Adrenal gland (tissue), 12 donors: ENCODE results near the gene CEACAM21. TPM values are rescaled to one million over a fixed set of nuclear protein-coding genes. Genes with fewer than 3 reads are reported as not detected.

ENCODE experiments used
- DNase-seq, 7 donors: peaks; one replicate each; pipeline ENCODE4 v3.0.0-alpha.2; 2019 to 2020
- H3K27ac ChIP-seq, 5 donors: fragments of 200-600 bp; sonication (generic) in 4 of 5; 1 replicate in 3 of 5; 2 replicates in 2 of 5; pipeline versions ENCODE4 v1.5.1 to v1.8.0; 2016 to 2020; ENCODE audit warnings: mild to moderate bottlenecking in 1 of 5
- H3K27me3 ChIP-seq: fragments of 200-600 bp; 2 replicates; pipeline ENCODE4 v1.8.0; 2021
- H3K36me3 ChIP-seq, 2 donors: fragments of 200-600 bp; replicated peaks in 1 of 2; 1 replicate in 1 of 2; 2 replicates in 1 of 2; pipeline versions ENCODE4 v1.5.1 to v1.8.0; 2018 to 2022
- H3K4me1 ChIP-seq, 2 donors: fragments of 200-600 bp; replicated peaks in 1 of 2; 1 replicate in 1 of 2; 2 replicates in 1 of 2; pipeline versions ENCODE4 v1.5.1 to v1.8.0; 2018 to 2021
- H3K4me3 ChIP-seq, 4 donors: fragments of 200-600 bp; sonication (generic) in 3 of 4; one replicate each; pipeline ENCODE4 v1.5.1; 2016 to 2018
- H3K9me3 ChIP-seq, 3 donors: fragments of 200-600 bp; sonication (generic) in 1 of 3; replicated peaks in 1 of 3; 1 replicate in 2 of 3; 2 replicates in 1 of 3; pipeline versions ENCODE4 v1.5.1 to v1.8.0; 2016 to 2021
- CTCF ChIP-seq, 6 experiments: fragments of 450-650 bp in 4 of 6; fragments of 200-600 bp in 2 of 6; sonication (generic) in 1 of 6; IDR thresholded peaks; 1 replicate in 5 of 6; 2 replicates in 1 of 6; pipeline versions ENCODE4 v1.5.1 to v1.8.0; 2016 to 2021; ENCODE audit warnings: antibody characterized with exemption in 6 of 6, mild to moderate bottlenecking in 2 of 6, moderate library complexity in 1 of 6
- POLR2A ChIP-seq, 2 donors: fragments of 450-650 bp; IDR thresholded peaks; one replicate each; pipeline ENCODE4 v1.6.1; 2017; ENCODE audit warnings: antibody characterized with exemption in 2 of 2, mild to moderate bottlenecking in 2 of 2, moderate library complexity in 1 of 2
- WGBS, 4 donors: extraction: QIAGEN DNeasy Blood & Tissue Kit in 2 of 4; methylation state at CpG; one replicate each; pipeline versions ENCODE4 v1.1.5 to v1.1.7; 2013 to 2017; 5-methylcytosine and 5-hydroxymethylcytosine counted together
- intact Hi-C, 2 donors: fragments of 100-400 bp; cut with DNase I; formaldehyde crosslinking; loops; one replicate each; pipeline versions ENCODE4 v1.14.1 to v1.15.0; 2022 to 2023
- polyA plus RNA-seq, 3 donors: library from polyadenylated mRNA; stranded (reverse); fragments of 200-250 nt in 2 of 3; fragments of 350-450 nt in 1 of 3; fragmentation: Illumina TruSeq in 1 of 3; extraction: RNeasy Lipid Tissue Mini Kit (QIAGEN cat#74804) in 1 of 3; gene quantifications; one replicate each; pipeline ENCODE4 v1.2.3, GENCODE V29; 2013 to 2014
- total RNA-seq, 9 donors: library from RNA; depleted of rRNA in 4 of 9; stranded (reverse); fragments of >200 nt in 4 of 9; fragments of 120-200 nt in 1 of 9; fragmentation: NEBNext Ultra II Directional in 1 of 9; extraction: Animal tissue kit (Norgen Biotek cat#: 25700) in 1 of 9; gene quantifications; one replicate each; pipeline versions ENCODE4 v1.1.0 to v1.2.4, GENCODE V29; 2013 to 2023
- donor health status: healthy with polysubstance abuse.
- donor health status: Bipolar disorder and iron deficiency.
- donor health status: DM: yes; HTN: yes; CAD: no.
- donor health status: DM: no; HTN: no; CAD: no.
- donor health status: DM: no; HTN: no; CAD: no.
- donor health status: DM: yes; HTN: yes; CAD: no.

The CEACAM21 gene
- total and polyA plus RNA-seq, 12 donors, result 0.50 to 4.7 (median 1.6) TPM; not detected in 1

- Histone ChIP-seq H3K4me3 (no peak within 1 kb of the TSS), H3K9me3 (no peaks in the 10 kb centered on the region), H3K27ac (no peak within 1 kb of the TSS), H3K4me1 (no peaks in the 10 kb centered on the region), H3K27me3 (peaks cover 10% of the 10 kb centered on the region), H3K36me3 (no peaks in the 10 kb centered on the region)
- peak in 3 of 7 donors; percentile 24 to 27 (median 26) for DNase-seq
- 20 to 36% (median 31%) methylated on average over 6 to 7 of the region's 7 CpGs for WGBS, 4 donors
- intact Hi-C loops, result no loop called here
- TF ChIP-seq POLR2A (IDR thresholded peaks at IDR 0.05) (no peak), CTCF (IDR thresholded peaks at IDR 0.05) (no peak)
Observed at GRCh38 chr19:41626877-41627276, 50.9 kb downstream of the CEACAM21 start, which contains the start of gene CEACAM4. Gene CEACAM4, minus strand, starts transcription at chr19:41627074. Its CDS starts 111 bp downstream, at chr19:41626963.

DNA sequence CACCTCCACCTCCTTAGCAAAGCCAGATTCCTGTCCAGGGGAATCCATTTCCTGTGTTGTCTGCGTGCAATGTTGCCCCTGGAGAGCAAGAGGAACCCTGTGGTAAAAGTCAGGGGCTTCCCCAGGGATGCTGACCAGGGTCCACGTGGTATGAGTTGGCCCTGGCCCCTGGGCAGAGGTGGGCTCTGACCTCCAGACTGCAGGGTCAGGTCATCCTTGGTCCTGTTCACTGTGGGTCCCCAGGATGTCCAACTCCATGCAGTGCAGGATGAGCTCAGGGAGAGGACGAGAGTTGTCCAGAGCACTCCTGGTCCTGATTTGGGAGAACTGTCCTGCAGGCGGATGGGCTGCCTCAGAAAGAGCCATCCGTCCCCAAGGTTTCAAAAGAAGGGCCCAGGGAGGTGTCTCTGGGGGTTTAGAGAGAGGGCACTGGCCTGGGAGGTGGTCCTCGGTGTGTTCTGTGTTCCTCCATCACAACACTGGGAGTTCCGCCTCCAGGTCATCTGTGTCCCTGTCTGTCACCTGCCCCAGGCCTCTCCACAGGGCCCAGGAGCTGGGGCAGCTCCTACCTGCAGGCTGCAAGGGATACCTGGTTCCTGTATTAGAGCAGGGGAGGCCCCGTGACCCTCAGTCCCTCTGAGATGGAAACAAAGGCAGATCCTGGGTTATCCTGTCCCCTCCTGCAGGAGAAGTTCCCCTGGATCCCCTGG lies 52.2 kb downstream of the CEACAM21 start:
- no peak overlapping the region for H3K27ac ChIP-seq
- H3K4me1 ChIP-seq, result no peaks in the 10 kb centered on the region
- H3K4me3 ChIP-seq, result no peak overlapping the region
- TF ChIP-seq CTCF (IDR thresholded peaks at IDR 0.05) (no peak), POLR2A (IDR thresholded peaks at IDR 0.05) (no peak)
- no peaks in the 10 kb centered on the region for H3K9me3 ChIP-seq
- no peak for DNase-seq
- 47 to 67% (median 57%) methylated on average over 5 to 8 of the region's 8 CpGs for WGBS, 4 donors
- no peaks in the 10 kb centered on the region for H3K36me3 ChIP-seq
- intact Hi-C loops, result no loop called here
- peaks cover 10% of the 10 kb centered on the region for H3K27me3 ChIP-seq

Other genes with a start within 250 kb of the CEACAM21 start
- 10 to 100 TPM in 8 of 9 donors, 1 to 10 TPM in 1; 1.6 to 75.9 (median 38.2) TPM for gene TGFB1, start 222.2 kb upstream of the CEACAM21 start, total RNA-seq
- gene TGFB1, start 222.2 kb upstream of the CEACAM21 start, polyA plus RNA-seq, result 10 to 100 TPM in 2 of 3 donors, 1 to 10 TPM in 1; 8.7 to 37.9 (median 17.1) TPM
- gene B9D2, start 212.0 kb upstream of the CEACAM21 start, total RNA-seq, result 10 to 100 TPM in 5 of 9 donors, 1 to 10 TPM in 4; 6.4 to 16.8 (median 12.1) TPM
- 10 to 100 TPM in 1 of 3 donors, 1 to 10 TPM in 2; 2.7 to 14.4 (median 8.9) TPM for gene B9D2, start 212.0 kb upstream of the CEACAM21 start, polyA plus RNA-seq
- 10 to 100 TPM in 2 of 9 donors, 1 to 10 TPM in 7; 2.0 to 13.5 (median 9.4) TPM for gene TMEM91, start 199.6 kb upstream of the CEACAM21 start, total RNA-seq
- 10 to 100 TPM in 2 of 3 donors, 1 to 10 TPM in 1; 1.9 to 88.6 (median 30.6) TPM for gene TMEM91, start 199.6 kb upstream of the CEACAM21 start, polyA plus RNA-seq
- 10 to 100 TPM; 12.2 to 73.7 (median 28.5) TPM for gene EXOSC5, start 178.8 kb upstream of the CEACAM21 start, total RNA-seq
- 10 to 100 TPM in 2 of 3 donors, 1 to 10 TPM in 1; 4.2 to 38.7 (median 18.4) TPM for gene EXOSC5, start 178.8 kb upstream of the CEACAM21 start, polyA plus RNA-seq
- gene BCKDHA, start 178.3 kb upstream of the CEACAM21 start, total RNA-seq, result 100 to 1,000 TPM in 6 of 9 donors, 10 to 100 TPM in 3; 51.8 to 294 (median 114) TPM
- gene BCKDHA, start 178.3 kb upstream of the CEACAM21 start, polyA plus RNA-seq, result 10 to 100 TPM; 17.6 to 44.3 (median 30.4) TPM
- 1 to 10 TPM in 7 of 9 donors, under 1 TPM in 2; 0.30 to 6.5 (median 2.0) TPM for gene B3GNT8, start 148.8 kb upstream of the CEACAM21 start, total RNA-seq
- 1 to 10 TPM in 2 of 3 donors, under 1 TPM in 1; 0.15 to 3.5 (median 1.2) TPM for gene B3GNT8, start 148.8 kb upstream of the CEACAM21 start, polyA plus RNA-seq
- gene DMAC2, start 136.3 kb upstream of the CEACAM21 start, total RNA-seq, result 10 to 100 TPM; 35.5 to 60.9 (median 46.5) TPM
- 10 to 100 TPM; 30.7 to 50.1 (median 45.3) TPM for gene DMAC2, start 136.3 kb upstream of the CEACAM21 start, polyA plus RNA-seq
- gene ERICH4, start 133.0 kb upstream of the CEACAM21 start, total RNA-seq, result not detected
- gene ERICH4, start 133.0 kb upstream of the CEACAM21 start, polyA plus RNA-seq, result under 1 TPM in 1 of 3 donors, not detected in 2; 0.10 TPM
- gene CEACAM4, start 50.9 kb downstream of the CEACAM21 start, total RNA-seq, result 1 to 10 TPM in 3 of 9 donors, under 1 TPM in 3, not detected in 3; 0.19 to 1.6 (median 0.84) TPM
- under 1 TPM; 0.32 to 0.95 (median 0.84) TPM for gene CEACAM4, start 50.9 kb downstream of the CEACAM21 start, polyA plus RNA-seq
- under 1 TPM in 2 of 9 donors, not detected in 7; 0.08 to 0.28 TPM for gene CEACAM7, start 112.1 kb downstream of the CEACAM21 start, total RNA-seq
- gene CEACAM7, start 112.1 kb downstream of the CEACAM21 start, polyA plus RNA-seq, result under 1 TPM in 2 of 3 donors, not detected in 1; 0.07 to 0.40 TPM
- under 1 TPM in 4 of 9 donors, not detected in 5; 0.06 to 0.72 (median 0.35) TPM for gene CEACAM5, start 132.5 kb downstream of the CEACAM21 start, total RNA-seq
- gene CEACAM5, start 132.5 kb downstream of the CEACAM21 start, polyA plus RNA-seq, result under 1 TPM in 2 of 3 donors, not detected in 1; 0.27 to 0.40 TPM
- under 1 TPM in 5 of 9 donors, not detected in 4; 0.06 to 0.76 (median 0.24) TPM for gene CEACAM6, start 179.4 kb downstream of the CEACAM21 start, total RNA-seq
- gene CEACAM6, start 179.4 kb downstream of the CEACAM21 start, polyA plus RNA-seq, result under 1 TPM in 2 of 3 donors, not detected in 1; 0.13 to 0.24 TPM
- gene CEACAM3, start 220.4 kb downstream of the CEACAM21 start, total RNA-seq, result under 1 TPM in 3 of 9 donors, not detected in 6; 0.11 to 0.99 (median 0.68) TPM
- gene CEACAM3, start 220.4 kb downstream of the CEACAM21 start, polyA plus RNA-seq, result under 1 TPM in 2 of 3 donors, not detected in 1; 0.30 to 0.32 TPM